Measurements from ENCODE around the gene ATP4B.

ATP4B gene

GRCh38 chr13:113635048-113635420 is 23.0 kb downstream of the ATP4B start:
- no peak overlapping the region for H3K4me3 ChIP-seq (ENCODE audit: low read depth, low read length)
- no peak for DNase-seq (ENCODE audit: low read depth)
- TF ChIP-seq, protein P1, sequence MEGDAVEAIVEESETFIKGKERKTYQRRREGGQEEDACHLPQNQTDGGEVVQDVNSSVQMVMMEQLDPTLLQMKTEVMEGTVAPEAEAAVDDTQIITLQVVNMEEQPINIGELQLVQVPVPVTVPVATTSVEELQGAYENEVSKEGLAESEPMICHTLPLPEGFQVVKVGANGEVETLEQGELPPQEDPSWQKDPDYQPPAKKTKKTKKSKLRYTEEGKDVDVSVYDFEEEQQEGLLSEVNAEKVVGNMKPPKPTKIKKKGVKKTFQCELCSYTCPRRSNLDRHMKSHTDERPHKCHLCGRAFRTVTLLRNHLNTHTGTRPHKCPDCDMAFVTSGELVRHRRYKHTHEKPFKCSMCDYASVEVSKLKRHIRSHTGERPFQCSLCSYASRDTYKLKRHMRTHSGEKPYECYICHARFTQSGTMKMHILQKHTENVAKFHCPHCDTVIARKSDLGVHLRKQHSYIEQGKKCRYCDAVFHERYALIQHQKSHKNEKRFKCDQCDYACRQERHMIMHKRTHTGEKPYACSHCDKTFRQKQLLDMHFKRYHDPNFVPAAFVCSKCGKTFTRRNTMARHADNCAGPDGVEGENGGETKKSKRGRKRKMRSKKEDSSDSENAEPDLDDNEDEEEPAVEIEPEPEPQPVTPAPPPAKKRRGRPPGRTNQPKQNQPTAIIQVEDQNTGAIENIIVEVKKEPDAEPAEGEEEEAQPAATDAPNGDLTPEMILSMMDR (conservative IDR thresholded peaks at IDR 0.05; ENCODE audit: low read depth, low read length) = no peak

GRCh38 chr13:113634279-113635047 is 23.5 kb downstream of the ATP4B start:
- TF ChIP-seq, protein P1 (conservative IDR thresholded peaks at IDR 0.05; ENCODE audit: low read depth, low read length) = no peak
- H3K4me3 ChIP-seq (ENCODE audit: low read depth, low read length) = no peak overlapping the region
- no peak for DNase-seq (ENCODE audit: low read depth)

- TF ChIP-seq, protein P1 (conservative IDR thresholded peaks at IDR 0.05; ENCODE audit: low read depth, low read length) = no peak
- no peak for DNase-seq (ENCODE audit: low read depth)
- no peak overlapping the region for H3K4me3 ChIP-seq (ENCODE audit: low read depth, low read length)
Measured at GRCh38 chr13:113633485-113633873, 24.5 kb downstream of the ATP4B start.

DNA sequence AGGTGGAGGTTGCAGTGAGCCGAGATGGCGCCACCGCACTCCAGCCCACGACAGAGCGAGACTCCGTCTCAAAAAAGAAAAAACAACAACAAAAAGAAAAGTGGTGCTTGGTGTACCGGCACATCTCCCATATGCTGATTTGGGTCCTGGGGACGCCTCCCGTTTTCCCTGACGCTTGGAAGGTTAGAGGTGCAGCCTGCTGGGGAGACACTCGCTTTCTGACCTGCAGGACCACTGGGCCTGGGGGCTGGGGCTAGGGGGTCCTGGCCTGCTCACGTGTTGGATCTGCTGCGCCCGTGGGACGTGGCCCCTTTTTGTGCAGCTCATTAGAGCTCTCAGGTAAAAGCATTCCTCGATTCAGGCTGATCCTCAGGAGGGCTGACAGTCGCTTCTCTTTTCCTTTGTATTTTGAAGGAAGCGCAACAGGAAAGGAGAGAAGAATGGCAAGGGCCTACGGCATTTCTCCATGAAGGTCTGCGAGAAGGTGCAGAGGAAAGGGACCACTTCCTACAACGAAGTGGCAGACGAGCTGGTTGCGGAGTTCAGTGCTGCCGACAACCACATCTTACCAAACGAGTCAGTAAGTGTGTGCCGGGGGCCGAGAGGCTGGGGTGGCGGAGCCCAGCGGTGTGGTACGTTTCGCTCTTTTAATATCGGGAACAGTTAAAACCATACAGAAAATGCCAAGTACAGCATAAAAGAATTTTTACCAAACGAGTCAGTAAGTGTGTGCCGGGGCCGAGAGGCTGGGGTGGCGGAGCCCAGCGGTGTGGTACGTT is 25.1 kb downstream of the ATP4B start:
- TF ChIP-seq, protein P1 (conservative IDR thresholded peaks at IDR 0.05; ENCODE audit: low read depth, low read length) = no peak
- H3K4me3 ChIP-seq (ENCODE audit: low read depth, low read length) = no peak overlapping the region
- no peak for DNase-seq (ENCODE audit: low read depth)

GRCh38 chr13:113631341-113632095 is 26.5 kb downstream of the ATP4B start:
- DNase-seq (ENCODE audit: low read depth) = no peak
- no peak overlapping the region for H3K4me3 ChIP-seq (ENCODE audit: low read depth, low read length)
- TF ChIP-seq, protein P1 (conservative IDR thresholded peaks at IDR 0.05; ENCODE audit: low read depth, low read length) = no peak

DNA sequence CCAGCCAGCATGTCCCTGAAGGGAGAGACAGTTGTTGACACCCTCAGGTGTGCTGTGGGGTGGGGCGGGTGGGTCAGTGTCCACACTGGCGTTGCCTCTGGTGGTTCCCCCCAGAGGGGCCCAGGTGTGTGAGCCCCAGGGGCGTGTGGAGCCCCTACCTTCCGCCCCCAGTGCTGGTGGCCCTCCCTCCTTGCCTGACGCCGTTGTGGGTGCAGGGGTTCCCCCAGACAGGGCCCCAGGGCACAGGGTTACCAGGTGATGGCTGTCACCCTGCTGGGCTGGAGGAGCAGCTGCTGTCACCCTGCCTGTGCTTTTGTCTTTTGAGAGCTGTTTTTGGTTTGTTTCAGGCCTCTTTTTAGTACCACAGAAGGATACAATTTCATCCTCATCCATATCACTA is 27.2 kb downstream of the ATP4B start:
- DNase-seq (ENCODE audit: low read depth) = no peak
- no peak overlapping the region for H3K4me3 ChIP-seq (ENCODE audit: low read depth, low read length)
- TF ChIP-seq, protein P1 (conservative IDR thresholded peaks at IDR 0.05; ENCODE audit: low read depth, low read length) = no peak

Data from choroid plexus epithelial cell (primary cell).